ENCODE results near the gene PDE10A.
A peak's percentile ranks its signal among the peaks of the same experiment; 100 is the strongest.

Gene PDE10A

DNA sequence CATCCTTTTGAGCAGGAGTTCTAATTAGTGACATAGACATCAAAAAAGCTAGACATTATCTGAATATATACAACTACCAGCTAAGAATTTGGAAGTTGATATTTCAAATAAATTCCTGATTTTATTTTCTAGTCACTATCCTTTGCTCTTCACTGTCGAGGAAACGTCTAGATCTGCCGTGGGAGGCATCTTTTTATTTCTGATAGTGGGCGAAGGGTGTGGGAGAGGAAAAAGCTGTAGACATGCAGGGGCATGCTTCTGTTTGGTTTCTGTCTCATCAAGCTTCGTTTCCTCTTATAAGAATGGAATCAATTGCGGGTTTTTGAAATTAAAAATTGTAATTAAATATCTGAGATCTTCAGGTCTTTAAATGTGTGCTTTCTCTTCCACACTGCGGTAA is 337.4 kb downstream of the PDE10A start:
- no peak for DNase-seq

DNA sequence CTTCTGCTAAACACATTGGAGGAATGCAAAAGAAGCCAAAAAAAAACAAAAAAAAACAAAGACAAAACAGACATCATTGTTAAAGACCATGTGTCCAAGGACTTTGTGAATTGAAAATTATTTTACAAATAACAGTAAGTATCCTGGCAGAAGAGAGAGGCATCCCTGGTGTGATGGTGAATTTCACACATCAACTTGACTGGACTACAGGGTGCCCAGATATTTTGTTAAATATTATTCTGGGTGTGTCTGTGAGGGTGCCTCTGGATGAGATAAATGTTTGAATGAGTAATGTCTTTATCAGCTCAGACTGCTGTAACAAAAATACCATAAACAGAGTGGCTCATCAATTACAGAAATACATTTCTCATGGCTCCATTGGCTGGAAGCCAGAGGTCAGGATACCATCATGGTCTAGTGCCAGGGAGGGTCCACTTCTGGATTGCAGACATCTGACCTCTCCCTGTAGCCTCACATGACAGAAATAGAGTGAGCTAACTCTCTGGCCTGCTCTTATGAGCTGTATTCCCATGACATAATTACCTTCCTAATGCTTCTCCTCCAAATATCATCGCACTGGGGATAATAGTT is 341.4 kb downstream of the PDE10A start:
- no peak for DNase-seq

DNA sequence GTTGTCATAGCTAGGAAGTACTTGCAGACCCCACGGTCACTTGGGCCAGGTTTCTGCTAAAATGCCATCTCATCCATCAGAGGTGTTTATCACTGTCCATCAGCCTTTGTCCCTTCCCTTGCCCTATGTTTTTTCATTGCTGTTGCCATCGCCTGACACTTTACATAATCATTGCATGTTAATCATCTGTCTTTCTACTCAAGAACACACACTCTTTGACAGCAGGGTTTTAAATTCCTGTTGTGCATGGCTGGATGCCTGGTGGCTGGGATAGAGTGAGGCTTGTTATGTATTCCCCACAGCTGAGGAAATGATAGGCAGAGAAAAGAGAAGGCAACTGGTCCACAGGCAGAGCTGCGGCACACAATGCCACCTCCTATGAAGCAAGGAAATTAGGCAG is 341.9 kb downstream of the PDE10A start:
- DNase-seq, result no peak

DNA sequence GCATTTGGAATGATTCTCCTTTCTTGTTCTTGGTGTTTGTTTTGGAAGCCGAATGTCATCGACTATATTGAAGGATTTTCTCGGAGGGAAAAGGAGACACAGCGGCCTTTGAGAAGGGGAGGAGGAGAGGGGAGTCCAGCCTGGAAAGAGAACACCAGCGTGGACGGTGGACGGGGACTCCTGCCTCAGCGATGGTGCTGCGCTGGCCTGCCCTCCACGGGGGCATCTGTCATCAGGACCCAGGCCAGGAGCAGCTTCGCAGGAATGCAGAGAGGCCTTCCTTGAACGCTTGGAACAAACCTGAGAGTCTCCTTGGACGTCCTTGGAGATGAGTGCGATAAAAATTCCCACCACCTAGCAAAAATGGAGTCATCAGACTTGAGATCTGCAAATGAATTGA is 345.3 kb downstream of the PDE10A start:
- no peak for DNase-seq

DNA sequence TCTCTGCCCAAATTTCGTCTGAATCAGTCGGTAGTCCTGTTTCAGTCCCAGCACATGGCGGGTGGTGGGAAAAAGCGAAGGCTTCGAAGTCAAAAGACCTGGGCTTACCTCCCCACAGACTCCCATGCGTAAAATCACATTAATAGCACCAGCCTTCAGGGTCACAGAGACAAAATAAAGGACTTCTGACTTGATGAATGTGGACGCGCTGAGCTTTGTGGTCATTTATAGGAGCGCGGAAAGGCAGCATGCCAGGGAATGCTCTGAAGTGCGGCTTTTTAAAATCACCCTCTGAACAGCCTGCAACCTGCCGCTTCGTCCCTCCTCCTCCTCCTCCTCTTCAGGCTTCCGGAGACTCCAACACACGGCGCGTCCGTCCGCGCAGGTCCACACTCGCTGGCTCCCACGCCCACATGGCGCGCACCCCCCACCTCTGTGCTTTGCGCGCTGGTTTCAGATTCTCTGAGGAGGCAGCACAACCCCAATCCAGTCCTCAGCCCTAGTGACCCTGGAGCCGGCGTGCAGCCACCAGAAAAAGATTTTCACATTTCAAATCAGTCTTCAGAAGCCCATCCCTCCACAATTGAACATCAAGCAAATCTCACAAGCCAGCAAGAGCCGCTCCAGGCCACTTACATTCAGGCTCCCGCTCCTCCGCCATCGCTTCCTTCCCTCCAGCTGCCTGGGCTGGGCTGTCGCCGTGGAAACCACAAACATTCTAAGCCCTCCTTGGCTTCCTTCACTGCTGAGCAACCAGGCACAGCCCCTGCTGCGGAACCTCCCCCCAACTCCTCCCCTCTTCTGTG is 353.9 kb downstream of the PDE10A start, which contains the start of gene C6orf118:
TSS of gene C6orf118 (minus strand) at position 680 of the 806 bp plus-strand sequence. CDS start at position 661, 19 bp downstream.
- DNase-seq, result peak; percentile 95

DNA sequence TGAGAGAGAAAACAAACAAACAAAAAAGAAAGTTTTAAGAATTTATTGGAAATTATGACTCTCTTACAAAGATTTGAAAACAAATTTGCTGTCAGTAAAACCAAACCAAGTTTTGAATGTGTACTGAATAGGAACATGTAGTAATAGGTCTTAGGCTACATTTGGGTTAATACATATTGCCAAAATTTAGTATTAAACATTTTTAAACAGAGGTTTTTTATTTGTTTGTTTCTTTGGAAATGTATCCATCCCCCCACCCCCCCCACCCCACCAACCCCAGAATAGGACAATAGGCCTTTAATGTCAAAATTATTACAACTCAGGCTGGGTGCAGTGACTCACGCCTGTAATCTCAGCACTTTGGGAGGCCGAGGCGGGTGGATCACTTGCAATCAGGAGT is 356.1 kb downstream of the PDE10A start:
- no peak for DNase-seq

DNA sequence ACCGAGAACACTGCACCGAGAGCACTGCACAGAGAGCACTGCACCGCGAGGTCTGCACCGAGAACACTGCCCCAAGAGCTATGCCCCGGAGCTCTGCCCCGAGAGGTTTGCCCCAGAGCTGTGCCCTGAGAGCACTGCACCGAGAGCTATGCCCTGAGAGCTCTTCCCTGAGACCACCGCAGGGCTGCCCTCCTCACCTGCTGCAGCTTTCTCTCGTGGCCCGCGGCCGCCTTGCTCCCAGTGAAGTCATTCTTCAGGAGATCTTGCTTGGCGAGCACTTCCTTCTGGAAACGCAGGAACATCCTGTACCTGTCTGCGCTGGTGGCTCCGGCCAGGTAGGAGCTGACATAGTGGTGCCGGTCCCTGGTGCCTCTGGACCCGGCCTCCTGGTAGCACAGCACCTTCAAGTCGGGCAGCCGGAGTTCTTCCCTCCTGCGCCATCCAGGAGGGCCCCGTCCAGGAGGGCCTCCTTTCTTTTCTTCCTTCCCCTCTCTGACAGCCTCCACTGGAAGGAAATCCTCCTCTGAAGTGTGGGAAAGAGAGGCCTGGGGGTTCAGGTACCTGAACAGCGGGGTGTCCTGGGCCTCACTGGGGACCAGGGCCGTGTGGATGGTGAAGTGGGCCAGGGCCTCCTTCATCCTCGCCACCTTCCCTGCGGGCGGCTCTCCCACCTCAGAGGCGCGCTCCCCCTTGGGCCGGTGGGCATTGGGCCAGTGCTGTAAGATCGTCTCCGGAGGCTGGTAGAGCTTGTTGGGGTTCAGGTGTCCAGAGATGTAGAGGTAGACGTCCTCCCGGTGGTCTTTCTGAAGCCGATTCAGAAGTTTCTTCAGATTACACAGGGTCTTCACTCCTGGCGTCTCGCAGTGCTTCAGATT is 361.4 kb downstream of the PDE10A start:
- no peak for DNase-seq

DNA sequence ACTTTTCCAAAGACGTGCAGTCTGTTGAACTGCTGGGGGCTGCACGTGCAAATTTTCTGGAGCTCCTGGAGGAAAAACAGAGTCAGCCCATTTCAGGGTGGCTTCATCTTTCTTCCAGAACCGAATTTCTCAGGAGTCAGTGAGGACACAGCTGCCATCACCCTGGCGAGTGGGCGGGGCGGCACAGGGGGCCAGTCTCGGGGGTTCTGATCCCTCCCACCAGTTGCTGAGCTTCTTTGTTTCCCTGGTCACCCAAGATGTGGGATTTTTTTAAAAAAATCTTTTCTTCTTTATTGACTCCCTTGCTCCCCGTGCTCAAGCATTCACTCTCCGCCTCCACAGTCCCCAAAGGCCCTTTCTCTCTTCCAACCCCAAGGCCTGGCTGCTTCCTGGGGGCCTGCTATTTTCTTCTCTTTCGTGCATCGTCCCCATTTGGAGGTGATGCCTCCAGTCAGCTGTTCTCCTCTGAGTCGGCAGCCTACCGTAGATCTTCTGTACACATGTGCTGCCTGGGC is 362.6 kb downstream of the PDE10A start:
- no peak for DNase-seq

DNA sequence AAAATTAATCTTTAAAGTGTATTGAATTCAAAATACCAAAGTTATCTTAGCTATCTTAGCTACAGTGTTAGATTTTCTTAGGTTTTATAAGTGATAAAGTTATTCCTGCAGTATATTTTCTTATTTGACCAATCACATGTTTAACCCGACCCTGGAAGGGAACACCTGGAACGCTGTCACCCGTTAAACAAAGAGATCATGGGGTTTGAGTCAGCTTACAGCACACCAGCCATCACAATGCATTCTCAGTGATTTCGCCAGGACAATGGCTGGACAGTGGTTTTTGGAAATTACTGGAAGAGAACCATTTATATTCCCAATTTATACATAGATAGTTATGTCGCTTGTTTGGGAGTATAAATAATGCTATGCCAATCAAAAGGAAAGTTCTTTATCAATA is 364.2 kb downstream of the PDE10A start:
- DNase-seq, result no peak

DNA sequence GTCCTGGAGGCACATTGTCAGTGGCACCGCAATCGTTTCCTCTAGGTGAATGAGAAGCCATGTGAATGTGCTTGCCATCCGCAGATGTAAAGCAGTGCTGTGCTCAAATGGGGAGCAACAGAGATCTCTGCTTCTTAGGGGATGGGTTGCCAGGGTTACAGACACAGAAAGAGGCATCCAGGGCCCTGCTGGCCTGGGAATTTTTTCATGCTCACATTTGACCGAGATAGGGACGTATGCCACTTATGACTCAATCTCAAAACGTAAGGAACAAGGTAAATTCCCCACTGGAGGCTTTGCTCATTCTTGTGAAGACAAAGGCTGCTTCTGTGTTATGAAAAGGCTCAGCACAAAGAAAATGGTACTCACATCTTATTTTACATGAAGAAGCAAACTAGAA is 364.6 kb downstream of the PDE10A start:
- no peak for DNase-seq

DNA sequence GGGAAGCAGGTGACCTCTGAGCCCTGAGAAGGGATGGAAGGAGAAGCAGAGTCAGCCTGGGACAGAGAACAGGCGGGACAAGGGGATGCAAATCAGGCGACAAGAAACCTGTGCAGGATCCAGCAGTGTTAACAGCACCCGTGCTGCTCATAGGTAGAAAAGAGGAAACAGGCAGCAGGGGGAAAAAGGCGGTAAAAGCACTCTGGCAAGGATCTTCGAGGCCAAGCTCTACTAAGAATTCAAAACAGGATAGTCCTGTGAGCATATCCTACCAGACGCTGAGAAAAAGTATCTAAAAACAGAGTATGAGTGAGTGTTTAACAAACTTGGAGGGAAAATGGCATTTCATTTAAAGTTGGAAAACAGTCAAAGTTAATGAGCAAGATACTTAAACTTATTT is 370.4 kb downstream of the PDE10A start:
- no peak for DNase-seq

Data from right hindlimb (tissue), 1 donor.